Activated T-helper 9 cell treated with anti-CD3 and anti-CD28 coated beads, Interleukin-2, amount 50 U/mL, for 16 hours (primary cell): Measurements from ENCODE around the gene SMAD3.

Source experiments
- DNase-seq: peaks from one replicate; pipeline ENCODE4 v3.0.0-alpha.2; 2020; ENCODE audit warnings: low read depth

Gene SMAD3

GRCh38 chr15:67183443-67184169 lies 118.2 kb downstream of the SMAD3 start:
- DNase-seq = no peak

DNA sequence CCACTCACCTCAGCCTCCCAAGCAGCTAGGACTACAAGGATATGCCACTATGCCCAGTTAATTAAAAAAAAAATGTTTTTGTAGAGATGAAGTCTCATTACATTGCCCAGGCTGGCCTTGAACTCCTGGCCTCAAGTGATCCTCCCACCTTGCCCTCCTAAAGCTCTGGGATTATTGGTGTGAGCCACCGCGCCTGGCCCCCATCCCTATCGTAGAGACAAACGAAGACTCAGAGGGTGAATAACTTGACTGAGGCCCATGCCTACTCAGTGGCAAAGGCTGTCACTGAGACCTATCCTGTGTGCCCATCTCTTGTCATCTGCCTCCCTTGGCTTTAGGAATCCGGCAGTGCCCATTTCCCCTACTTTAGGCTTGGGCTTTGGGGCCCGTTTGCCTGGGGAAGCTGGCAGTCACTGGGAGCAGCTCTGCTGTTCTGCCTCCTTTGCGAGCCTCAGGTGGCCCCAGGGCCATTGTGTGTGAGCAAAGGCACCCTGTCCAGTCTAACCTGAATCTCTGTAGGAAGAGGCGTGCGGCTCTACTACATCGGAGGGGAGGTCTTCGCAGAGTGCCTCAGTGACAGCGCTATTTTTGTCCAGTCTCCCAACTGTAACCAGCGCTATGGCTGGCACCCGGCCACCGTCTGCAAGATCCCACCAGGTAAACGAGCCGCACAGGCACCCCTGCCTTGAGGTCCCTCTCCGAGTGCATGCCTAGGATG lies 119.0 kb downstream of the SMAD3 start:
- DNase-seq = no peak

GRCh38 chr15:67185051-67185450 lies 119.6 kb downstream of the SMAD3 start:
- no peak for DNase-seq

DNA sequence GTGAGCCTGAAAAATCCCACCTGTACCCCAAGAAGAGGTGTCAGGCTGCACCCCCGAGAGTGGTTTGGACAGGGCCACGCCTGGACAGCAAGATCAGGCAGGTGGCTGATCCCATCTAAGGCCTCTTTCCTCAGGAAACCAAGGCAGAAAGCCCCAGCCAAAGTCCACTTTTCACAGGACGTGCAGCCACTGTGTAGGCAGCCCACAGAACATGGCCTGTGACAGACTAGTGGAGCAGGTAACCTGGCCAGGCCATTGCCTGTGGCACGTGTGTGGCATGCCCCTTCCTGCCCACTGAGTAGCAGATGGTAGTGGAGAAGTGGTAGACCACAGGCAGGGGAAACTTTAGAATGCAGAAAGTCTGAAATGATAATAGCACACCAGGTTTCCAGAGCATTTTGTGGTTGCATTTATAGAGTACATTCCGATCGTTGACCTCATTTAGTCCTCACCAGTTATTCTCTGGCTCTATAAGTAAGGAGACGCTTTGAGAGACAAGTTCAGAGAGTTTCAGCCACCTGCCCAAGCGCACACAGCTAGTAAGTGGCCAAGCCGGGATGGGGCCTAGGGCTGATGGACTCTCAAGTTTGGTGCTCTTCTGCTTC lies 120.3 kb downstream of the SMAD3 start:
- DNase-seq = no peak

DNA sequence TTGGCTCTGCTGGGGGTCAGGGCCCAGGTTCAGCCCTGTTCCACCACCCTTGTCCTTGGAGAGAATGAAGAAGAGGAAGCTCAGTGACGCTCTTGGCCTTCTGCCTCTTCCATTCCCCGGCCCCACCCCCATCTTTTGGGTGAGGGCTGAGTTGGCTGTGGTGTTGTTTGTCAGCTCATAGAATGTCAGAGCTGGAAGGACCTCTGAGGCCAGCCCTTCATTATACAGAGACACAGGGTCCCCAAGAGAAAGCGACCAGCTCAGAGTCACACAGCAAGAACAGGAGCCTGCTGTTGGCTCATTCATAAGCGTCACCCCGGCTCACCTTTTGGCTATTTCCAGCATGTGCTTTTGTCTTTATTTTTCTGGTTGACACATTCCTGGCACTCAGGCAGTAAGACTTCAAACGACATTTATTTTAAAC lies 120.8 kb downstream of the SMAD3 start:
- DNase-seq = no peak

- DNase-seq = no peak
Observed at GRCh38 chr15:67186688-67187087, 121.3 kb downstream of the SMAD3 start.

GRCh38 chr15:67187351-67187854 lies 122.0 kb downstream of the SMAD3 start:
- DNase-seq = no peak

DNA sequence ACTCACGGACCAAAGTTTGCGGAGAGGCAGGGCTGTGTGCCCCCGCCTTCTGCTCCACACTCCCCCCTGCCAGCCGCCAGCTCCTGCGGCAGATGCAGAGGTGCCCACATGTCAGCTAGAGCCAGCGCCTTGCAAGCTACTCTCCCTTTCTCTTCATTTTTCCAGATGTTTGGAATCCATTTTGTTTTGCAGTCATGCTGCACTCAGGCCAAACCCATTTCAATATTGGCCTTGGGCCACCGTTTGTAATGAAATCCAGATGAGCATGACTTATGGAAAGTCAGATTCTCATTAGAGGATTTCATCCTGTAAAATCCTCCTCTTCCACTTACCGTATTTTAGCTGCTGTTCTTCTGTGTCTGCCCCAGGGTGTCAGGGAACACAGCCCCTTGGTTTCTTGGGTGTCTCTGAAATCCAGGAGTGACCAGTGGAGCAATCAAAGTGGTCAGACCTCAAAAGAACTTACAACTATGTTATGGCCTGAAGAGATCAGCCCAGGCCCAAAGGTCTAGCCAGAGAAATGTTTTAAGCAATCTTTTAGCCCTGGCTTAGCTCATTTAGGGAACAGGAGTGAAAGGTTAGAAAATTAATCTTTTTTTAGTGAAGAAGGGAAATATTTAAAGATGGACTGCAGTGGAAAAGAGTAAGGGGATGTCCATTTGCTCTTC lies 123.3 kb downstream of the SMAD3 start:
- DNase-seq = no peak

- no peak for DNase-seq
Observed at GRCh38 chr15:67189326-67190051, 124.1 kb downstream of the SMAD3 start.

GRCh38 chr15:67190326-67190725 lies 124.9 kb downstream of the SMAD3 start:
- DNase-seq = no peak

- no peak for DNase-seq
Observed at GRCh38 chr15:67190813-67191212, 125.4 kb downstream of the SMAD3 start.

- no peak for DNase-seq
Observed at GRCh38 chr15:67192185-67192820, 126.9 kb downstream of the SMAD3 start.

DNA sequence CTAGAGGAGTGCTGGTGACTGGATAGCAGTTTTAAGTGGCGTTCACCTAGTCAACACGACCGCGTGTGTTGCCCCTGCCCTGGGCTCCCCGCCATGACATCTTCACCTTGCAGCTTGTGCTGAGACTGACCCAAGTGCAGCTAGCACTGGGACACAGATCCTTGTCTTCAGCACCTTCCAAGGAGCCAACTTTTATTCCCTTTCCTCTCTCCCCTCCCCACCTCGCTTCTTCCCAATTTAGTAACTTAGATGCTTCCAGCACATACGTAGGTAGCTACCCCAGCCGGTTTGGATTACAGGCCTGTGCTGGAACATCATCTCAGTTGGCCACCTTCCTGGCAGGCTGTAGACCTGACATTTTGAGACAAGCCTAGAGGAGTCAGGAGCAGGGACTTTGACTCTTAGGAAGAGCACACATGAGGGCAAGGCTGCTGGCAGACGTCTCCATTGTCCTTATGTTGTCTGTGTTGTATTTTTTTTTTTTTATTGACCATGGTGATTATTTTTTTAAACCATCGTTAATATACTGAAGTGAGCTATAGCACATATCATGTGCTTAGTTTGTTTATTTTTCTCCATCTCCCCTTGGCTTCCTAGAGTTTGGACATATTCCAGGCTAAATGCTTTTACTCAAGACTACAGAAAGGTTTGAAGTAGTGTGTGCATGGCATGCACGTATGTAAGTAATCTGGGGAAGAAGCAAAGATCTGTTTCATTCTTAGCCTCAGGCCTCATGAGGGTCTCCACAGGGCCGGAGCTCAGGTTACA lies 128.0 kb downstream of the SMAD3 start:
- DNase-seq = no peak

GRCh38 chr15:67194171-67195114 lies 129.0 kb downstream of the SMAD3 start:
- DNase-seq = no peak

DNA sequence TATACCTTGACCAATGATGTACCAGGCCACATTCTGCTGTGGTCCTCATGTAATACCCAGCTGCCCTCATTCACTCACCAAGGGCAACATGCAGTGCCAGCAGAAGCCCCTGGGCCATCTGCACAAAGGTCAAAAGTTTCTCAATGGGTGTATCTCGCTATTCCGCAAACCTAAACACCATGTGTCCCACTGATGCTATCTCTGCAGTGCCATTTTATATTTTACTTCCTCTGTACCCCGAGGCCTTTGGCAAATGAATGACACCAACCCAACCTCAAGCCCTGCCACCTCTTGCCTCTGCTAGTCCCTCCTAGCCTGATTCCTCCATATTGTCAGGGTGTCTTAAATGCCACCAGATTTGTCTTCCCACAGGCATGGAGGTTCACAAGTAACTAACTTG lies 129.9 kb downstream of the SMAD3 start:
- no peak for DNase-seq

GRCh38 chr15:67196222-67196621 lies 130.8 kb downstream of the SMAD3 start:
- no peak for DNase-seq

- DNase-seq = no peak
Observed at GRCh38 chr15:67196672-67197363, 131.4 kb downstream of the SMAD3 start.

DNA sequence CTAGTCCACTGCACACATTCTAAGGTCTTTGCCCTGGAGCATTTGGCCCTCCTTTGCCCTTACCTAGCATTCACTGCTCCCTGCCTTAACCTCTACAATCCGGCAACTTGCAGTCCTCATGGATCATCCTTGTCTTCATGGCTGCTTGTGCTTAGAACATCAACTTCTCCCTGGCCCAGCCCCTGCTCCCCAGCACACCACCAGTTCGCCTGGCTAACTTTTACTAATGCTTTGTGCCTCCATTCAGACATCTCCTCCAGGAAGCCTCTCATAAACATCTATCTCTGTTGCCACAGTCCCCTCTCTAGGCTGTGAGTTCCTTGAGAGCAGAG lies 131.9 kb downstream of the SMAD3 start:
- DNase-seq = no peak
